Ascending aorta (tissue), 2 donors: Measurements from ENCODE around the gene RUBCN. TPM values are rescaled to one million over a fixed set of nuclear protein-coding genes. Genes with fewer than 3 reads are reported as not detected.
"Not testable (repeated sequence)": the region's sequence is repeated elsewhere in the genome, so short reads cannot be mapped to it uniquely, and the experiment has no call there.

ENCODE experiments used
- DNase-seq, 2 donors: peaks; one replicate each; pipeline ENCODE4 v3.0.0-alpha.2; 2019; ENCODE audit warnings: low spot score in 2 of 2
- H3K27ac ChIP-seq, 2 donors: fragments of 200-600 bp; sonication (generic); one replicate each; pipeline ENCODE4 v1.5.1; 2016 to 2017; ENCODE audit warnings: mild to moderate bottlenecking in 1 of 2
- H3K27me3 ChIP-seq: fragments of 200-600 bp; sonication (generic); one replicate; pipeline ENCODE4 v1.5.1; 2017
- H3K36me3 ChIP-seq, 2 donors: fragments of 200-600 bp; sonication (generic); one replicate each; pipeline ENCODE4 v1.5.1; 2016
- H3K4me1 ChIP-seq, 2 donors: fragments of 200-600 bp; sonication (generic); one replicate each; pipeline ENCODE4 v1.5.1; 2016 to 2017; ENCODE audit warnings: mild to moderate bottlenecking in 1 of 2
- H3K4me3 ChIP-seq, 2 donors: fragments of 200-600 bp; sonication (generic); one replicate each; pipeline ENCODE4 v1.5.1; 2016 to 2017; ENCODE audit warnings: mild to moderate bottlenecking in 1 of 2
- H3K9me3 ChIP-seq, 2 donors: fragments of 200-600 bp; sonication (generic); one replicate each; pipeline ENCODE4 v1.5.1; 2016
- intact Hi-C: fragments of 100-400 bp; cut with DNase I; formaldehyde crosslinking; loops from one replicate; pipeline ENCODE4 v1.15.1; 2023
- total RNA-seq: library from RNA; depleted of rRNA; stranded (reverse); fragments of >200 nt; gene quantifications from one replicate; pipeline ENCODE4 v1.1.0, GENCODE V29; 2016
- TF ChIP-seq, protein P1 (sequence below), 3 experiments: fragments of 200-600 bp in 2 of 3; fragments of 450-650 bp in 1 of 3; sonication (generic) in 2 of 3; IDR thresholded peaks; one replicate each; pipeline ENCODE4 v1.5.1; 2016 to 2019; ENCODE audit warnings: antibody characterized with exemption in 3 of 3, mild to moderate bottlenecking in 1 of 3, moderate library complexity in 1 of 3

Gene RUBCN
- total RNA-seq, 1 donor from 2014 or later: 27.4 TPM

DNA sequence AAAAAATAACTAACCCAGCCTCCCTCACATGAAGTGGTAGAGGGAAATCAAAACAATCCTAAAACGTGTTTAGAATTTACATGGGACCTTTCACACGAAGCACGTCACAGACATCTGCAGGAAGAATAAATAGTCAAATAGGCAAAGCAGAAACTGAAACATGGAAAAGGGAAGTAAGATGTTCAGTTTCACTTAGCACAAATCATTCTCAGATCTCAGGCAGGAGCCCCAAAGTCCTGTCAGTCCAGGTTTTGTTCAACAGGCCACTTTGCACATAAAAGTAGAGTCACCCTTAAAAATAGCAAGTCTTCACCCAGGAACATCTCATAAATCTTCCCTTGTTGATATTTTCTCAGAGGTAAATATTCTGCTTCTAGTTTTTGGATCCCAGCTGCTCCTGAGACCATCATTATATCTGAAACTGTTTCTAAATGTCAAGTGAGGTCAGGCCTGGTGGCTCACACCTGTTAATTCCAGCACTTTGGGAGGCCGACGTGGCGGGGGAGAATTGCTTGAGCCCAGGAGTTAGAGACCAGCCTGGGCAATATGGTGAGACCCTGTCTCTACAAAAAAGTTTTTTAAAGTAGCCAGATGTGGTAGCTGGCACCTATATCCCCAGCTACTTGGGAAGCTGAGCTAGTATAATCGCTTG lies 1.9 kb downstream of the RUBCN start:
- H3K9me3 ChIP-seq: no peaks in the 10 kb centered on the region
- DNase-seq: no peak
- H3K36me3 ChIP-seq: no peaks in the 10 kb centered on the region
- no peak overlapping the region for H3K4me3 ChIP-seq
- TF ChIP-seq, protein P1, sequence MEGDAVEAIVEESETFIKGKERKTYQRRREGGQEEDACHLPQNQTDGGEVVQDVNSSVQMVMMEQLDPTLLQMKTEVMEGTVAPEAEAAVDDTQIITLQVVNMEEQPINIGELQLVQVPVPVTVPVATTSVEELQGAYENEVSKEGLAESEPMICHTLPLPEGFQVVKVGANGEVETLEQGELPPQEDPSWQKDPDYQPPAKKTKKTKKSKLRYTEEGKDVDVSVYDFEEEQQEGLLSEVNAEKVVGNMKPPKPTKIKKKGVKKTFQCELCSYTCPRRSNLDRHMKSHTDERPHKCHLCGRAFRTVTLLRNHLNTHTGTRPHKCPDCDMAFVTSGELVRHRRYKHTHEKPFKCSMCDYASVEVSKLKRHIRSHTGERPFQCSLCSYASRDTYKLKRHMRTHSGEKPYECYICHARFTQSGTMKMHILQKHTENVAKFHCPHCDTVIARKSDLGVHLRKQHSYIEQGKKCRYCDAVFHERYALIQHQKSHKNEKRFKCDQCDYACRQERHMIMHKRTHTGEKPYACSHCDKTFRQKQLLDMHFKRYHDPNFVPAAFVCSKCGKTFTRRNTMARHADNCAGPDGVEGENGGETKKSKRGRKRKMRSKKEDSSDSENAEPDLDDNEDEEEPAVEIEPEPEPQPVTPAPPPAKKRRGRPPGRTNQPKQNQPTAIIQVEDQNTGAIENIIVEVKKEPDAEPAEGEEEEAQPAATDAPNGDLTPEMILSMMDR (IDR thresholded peaks at IDR 0.05): no peak
- H3K27me3 ChIP-seq: no peaks in the 10 kb centered on the region
- H3K27ac ChIP-seq: no peak overlapping the region
- intact Hi-C loops: loop anchor here (5.0 kb wide), 1 partner anchor 218 kb away; the partner anchor contains the start of gene RPL35A
- H3K4me1 ChIP-seq: peaks cover 0 to 4% of the 10 kb centered on the region in 2 donors

DNA sequence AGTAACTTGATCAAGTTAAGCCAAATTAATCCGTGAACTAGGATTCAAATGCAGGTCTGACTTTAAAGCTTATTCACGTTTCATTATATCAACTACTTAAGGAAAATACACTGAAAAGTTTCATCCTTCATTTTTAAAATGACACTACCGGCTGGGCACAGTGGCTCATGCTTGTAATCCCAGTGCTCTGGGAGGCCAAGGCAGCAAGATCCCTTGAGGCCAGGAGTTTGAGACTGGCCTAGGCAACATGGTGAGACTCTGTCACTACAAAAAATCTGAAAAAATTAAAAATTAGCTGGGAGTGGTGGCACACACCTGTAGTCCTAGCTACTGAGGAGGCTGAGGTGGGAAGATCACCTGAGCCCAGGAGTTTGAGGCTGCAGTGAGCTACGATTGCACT lies 3.7 kb downstream of the RUBCN start:
- H3K36me3 ChIP-seq: no peaks in the 10 kb centered on the region
- no peaks in the 10 kb centered on the region for H3K9me3 ChIP-seq
- DNase-seq: no peak
- peaks cover 0 to 4% of the 10 kb centered on the region in 2 donors for H3K4me1 ChIP-seq
- H3K4me3 ChIP-seq: no peak overlapping the region
- TF ChIP-seq, protein P1 (IDR thresholded peaks at IDR 0.05): no peak
- H3K27me3 ChIP-seq: no peaks in the 10 kb centered on the region
- intact Hi-C loops: no loop called here
- no peak overlapping the region for H3K27ac ChIP-seq

DNA sequence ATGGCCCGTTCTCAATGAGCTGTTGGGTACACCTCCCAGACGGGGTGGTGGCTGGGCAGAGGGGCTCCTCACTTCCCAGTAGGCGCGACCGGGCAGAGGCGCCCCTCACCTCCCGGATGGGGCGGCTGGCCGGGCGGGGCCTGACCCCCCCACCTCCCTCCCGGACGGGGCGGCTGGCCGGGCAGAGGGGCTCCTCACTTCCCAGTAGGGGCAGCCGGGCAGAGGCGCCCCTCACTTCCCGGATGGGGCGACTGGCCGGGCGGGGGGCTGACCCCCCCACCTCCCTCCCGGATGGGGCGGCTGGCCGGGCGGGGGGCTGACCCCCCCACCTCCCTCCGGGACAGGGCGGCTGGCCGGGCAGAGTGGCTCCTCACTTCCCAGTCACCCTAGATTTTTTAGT lies 5.2 kb downstream of the RUBCN start:
- H3K27ac ChIP-seq, H3K9me3 ChIP-seq, H3K36me3 ChIP-seq, H3K27me3 ChIP-seq, intact Hi-C loops, H3K4me1 ChIP-seq, DNase-seq, H3K4me3 ChIP-seq: not testable (repeated sequence)

DNA sequence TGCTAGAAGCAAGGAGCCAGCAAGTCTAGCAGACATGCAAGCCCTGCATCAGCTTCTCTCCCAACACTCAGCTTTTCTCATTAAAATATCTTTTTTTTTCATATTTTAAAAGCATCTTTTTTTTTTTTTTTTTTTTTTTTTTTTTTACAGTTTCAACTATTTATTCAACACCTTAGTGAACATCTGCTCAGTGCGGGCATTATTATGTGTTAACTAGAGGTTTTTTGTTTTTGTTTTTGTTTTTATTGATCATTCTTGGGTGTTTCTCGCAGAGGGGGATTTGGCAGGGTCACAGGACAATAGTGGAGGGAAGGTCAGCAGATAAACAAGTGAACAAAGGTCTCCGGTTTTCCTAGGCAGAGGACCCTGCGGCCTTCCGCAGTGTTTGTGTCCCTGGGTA lies 5.9 kb downstream of the RUBCN start:
- H3K36me3 ChIP-seq, intact Hi-C loops, H3K9me3 ChIP-seq, H3K27ac ChIP-seq, DNase-seq, H3K4me3 ChIP-seq, H3K4me1 ChIP-seq, H3K27me3 ChIP-seq: not testable (repeated sequence)

DNA sequence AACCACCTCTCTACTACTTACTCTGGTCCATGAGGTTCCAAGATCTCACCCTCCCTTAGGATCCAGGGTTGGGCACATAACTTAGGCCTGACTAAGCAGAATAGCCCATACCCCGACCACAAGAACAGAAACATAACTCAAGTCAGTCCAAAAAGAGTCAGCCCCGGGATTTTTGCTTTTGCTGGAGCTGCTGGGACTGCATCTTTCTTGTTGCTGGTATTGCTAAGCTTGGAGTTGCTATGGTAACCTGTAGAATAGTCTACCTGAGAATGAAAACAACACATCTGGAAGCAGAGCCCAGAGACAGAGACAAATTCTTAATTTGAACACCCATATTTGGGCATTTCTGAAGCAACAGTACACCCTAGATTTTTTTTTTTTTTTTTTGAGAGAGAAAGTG lies 6.5 kb downstream of the RUBCN start:
- intact Hi-C loops: no loop called here
- no peaks in the 10 kb centered on the region for H3K4me1 ChIP-seq
- TF ChIP-seq, protein P1 (IDR thresholded peaks at IDR 0.05): no peak
- DNase-seq: no peak
- H3K4me3 ChIP-seq: no peak overlapping the region
- no peak overlapping the region for H3K27ac ChIP-seq
- peaks cover 0 to 3% of the 10 kb centered on the region in 2 donors for H3K36me3 ChIP-seq
- no peaks in the 10 kb centered on the region for H3K9me3 ChIP-seq
- H3K27me3 ChIP-seq: no peaks in the 10 kb centered on the region

DNA sequence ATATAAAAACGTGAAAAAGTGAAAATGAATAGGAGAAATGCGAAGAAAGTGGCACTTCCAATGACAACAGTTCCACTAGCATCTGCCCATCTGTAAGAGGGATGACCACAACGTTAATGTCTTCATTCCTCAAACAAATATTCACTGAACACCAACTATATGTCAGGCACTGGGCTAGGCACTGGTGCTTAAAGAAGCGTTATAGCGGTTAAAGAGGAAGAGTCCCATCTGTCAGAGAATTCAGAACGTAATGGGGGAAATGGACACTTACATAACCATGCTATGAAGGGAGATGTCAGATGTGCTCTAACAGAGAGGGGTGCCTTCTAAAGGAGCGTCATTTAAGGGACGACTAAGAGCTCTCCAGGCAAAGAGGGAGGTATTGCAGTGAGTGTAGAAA lies 8.2 kb downstream of the RUBCN start:
- Histone ChIP-seq H3K27ac (no peak overlapping the region), H3K4me1 (no peaks in the 10 kb centered on the region), H3K4me3 (no peak overlapping the region), H3K36me3 (peaks cover 0 to 3% of the 10 kb centered on the region in 2 donors), H3K9me3 (no peaks in the 10 kb centered on the region), H3K27me3 (no peaks in the 10 kb centered on the region)
- TF ChIP-seq, protein P1 (IDR thresholded peaks at IDR 0.05): no peak
- intact Hi-C loops: no loop called here
- peak in 1 of 2 donors; percentile 19 for DNase-seq

DNA sequence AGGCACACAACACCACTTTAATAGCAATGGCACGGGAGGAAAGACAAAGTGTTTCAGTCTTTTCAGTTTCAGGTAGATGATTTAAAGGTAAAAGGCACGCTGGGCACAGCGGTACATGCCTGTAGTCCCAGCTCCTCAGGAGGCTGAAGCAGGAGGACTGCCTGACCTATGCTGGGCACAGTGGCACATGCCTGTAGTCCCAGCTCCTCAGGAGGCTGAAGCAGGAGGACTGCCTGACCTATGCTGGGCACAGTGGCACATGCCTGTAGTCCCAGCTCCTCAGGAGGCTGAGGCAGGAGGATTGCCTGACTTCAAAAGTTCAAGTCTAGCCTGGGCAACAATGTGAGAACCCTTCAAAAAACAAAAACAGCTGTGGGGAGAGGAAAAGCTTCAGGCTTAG lies 8.8 kb downstream of the RUBCN start:
- H3K4me1 ChIP-seq, intact Hi-C loops: not testable (repeated sequence)

More for the DNA sequence above, 8.8 kb downstream of the RUBCN start:
- H3K27ac ChIP-seq, H3K36me3 ChIP-seq, H3K27me3 ChIP-seq, H3K4me3 ChIP-seq, H3K9me3 ChIP-seq: not testable (repeated sequence)
- peak in 1 of 2 donors; percentile 38 for DNase-seq
